Smooth muscle cell (in vitro differentiated cells): ENCODE data around the gene ANKRD13B. TPM values are rescaled to one million over a fixed set of nuclear protein-coding genes. Genes with fewer than 3 reads are reported as not detected.
"Not testable (repeated sequence)": the region's sequence is repeated elsewhere in the genome, so short reads cannot be mapped to it uniquely, and the experiment has no call there.

Experiments used
- DNase-seq: peaks from one replicate; lab custom pipeline; 2025; ENCODE audit not compliant: unreplicated experiment; lab: John Stamatoyannopoulos, UW
- H2AFZ ChIP-seq: fragments of 200-600 bp; sonication (generic); 2 replicates; pipeline ENCODE4 v1.6.0; 2016; ENCODE audit warnings: antibody characterized with exemption, low read depth, mild to moderate bottlenecking
- H3F3A ChIP-seq: fragments of 200-600 bp; sonication (generic); 2 replicates; pipeline ENCODE4 v1.6.0; 2017; ENCODE audit warnings: antibody characterized with exemption, low read depth
- H3K27ac ChIP-seq: fragments of 200-600 bp; sonication (generic); 2 replicates; pipeline ENCODE4 v1.5.1; 2016; ENCODE audit warnings: low read depth, mild to moderate bottlenecking
- H3K27me3 ChIP-seq: fragments of 200-600 bp; sonication (generic); 2 replicates; pipeline ENCODE4 v1.6.1; 2016; ENCODE audit warnings: low read depth, mild to moderate bottlenecking
- H3K36me3 ChIP-seq: fragments of 200-600 bp; sonication (generic); 2 replicates; pipeline ENCODE4 v1.5.1; 2016; ENCODE audit warnings: low read depth
- H3K4me1 ChIP-seq: fragments of 200-600 bp; sonication (generic); 2 replicates; pipeline ENCODE4 v1.5.1; 2016; ENCODE audit warnings: low read depth
- H3K4me2 ChIP-seq: fragments of 200-600 bp; sonication (generic); 2 replicates; pipeline ENCODE4 v1.6.0; 2016; ENCODE audit warnings: mild to moderate bottlenecking
- H3K4me3 ChIP-seq: fragments of 200-600 bp; sonication (generic); 2 replicates; pipeline ENCODE4 v1.5.1; 2016; ENCODE audit warnings: mild to moderate bottlenecking
- H3K79me2 ChIP-seq: fragments of 200-600 bp; sonication (generic); 2 replicates; pipeline ENCODE4 v1.6.0; 2016; ENCODE audit warnings: low read depth, mild to moderate bottlenecking
- H3K9ac ChIP-seq: fragments of 200-600 bp; sonication (generic); 2 replicates; pipeline ENCODE4 v1.6.0; 2016; ENCODE audit warnings: low read depth
- H3K9me3 ChIP-seq: fragments of 200-600 bp; sonication (generic); replicated peaks from 2 replicates; pipeline ENCODE4 v1.5.1; 2016; ENCODE audit warnings: low read depth
- H4K20me1 ChIP-seq: fragments of 200-600 bp; sonication (generic); 2 replicates; pipeline ENCODE4 v1.6.0; 2016; ENCODE audit warnings: low read depth
- WGBS: methylation state at CpG from one replicate; pipeline ENCODE4 v1.1.7; 2016; ENCODE audit warnings: low lambda C conversion rate; 5-methylcytosine and 5-hydroxymethylcytosine counted together
- polyA plus RNA-seq: library from polyadenylated mRNA; unstranded; fragments of >200 nt; fragmentation: Nextera tagmentation; extraction: Ambion mirVana; gene quantifications from 2 replicates; pipeline ENCODE4 v1.2.1, GENCODE V29; 2016
- total RNA-seq: library from RNA; depleted of rRNA; stranded (reverse); fragments of >200 nt; gene quantifications from 2 replicates; pipeline ENCODE4 v1.2.3, GENCODE V29; 2014
- TF ChIP-seq, protein P1 (sequence below): fragments of 200-600 bp; sonication (generic); IDR thresholded peaks from 2 replicates; pipeline ENCODE4 v1.5.1; 2017; ENCODE audit warnings: borderline replicate concordance, mild to moderate bottlenecking, antibody characterized with exemption; ENCODE audit not compliant: insufficient read depth, poor library complexity, severe bottlenecking

The ANKRD13B gene
- total and polyA plus RNA-seq, 2 experiments from 2014 or later, result 3.6 to 6.8 TPM

DNA sequence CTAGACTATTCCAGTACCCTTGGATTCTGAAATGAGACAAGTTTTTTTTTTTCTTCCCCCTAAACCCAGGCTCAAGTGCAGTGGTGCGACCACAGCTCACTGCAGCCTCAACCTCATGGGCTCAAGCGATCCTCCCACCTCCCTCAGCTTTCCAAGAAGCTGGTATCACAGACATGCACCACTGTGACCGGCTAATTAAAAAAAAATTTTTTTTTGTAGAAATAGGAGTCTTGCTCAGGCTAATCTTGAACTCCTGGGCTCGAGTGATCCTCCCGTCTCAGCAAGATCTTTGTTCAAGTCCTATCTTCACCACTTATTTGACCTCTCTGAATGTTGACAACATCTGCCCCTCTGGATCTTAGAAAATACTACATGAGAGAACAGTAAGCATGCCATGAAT is 56.4 kb downstream of the ANKRD13B start:
- H3K4me3 ChIP-seq, result no peak overlapping the region
- no peak overlapping the region for H3K4me2 ChIP-seq
- H3K27ac ChIP-seq, result no peak overlapping the region
- H3K9ac ChIP-seq, result no peak overlapping the region
- H3K36me3 ChIP-seq, result no peaks in the 10 kb centered on the region
- H4K20me1 ChIP-seq, result no peaks in the 10 kb centered on the region
- WGBS, result 97% methylated on average over 5 of the region's 5 CpGs
- no peak overlapping the region for H2AFZ ChIP-seq
- no peaks in the 10 kb centered on the region for H3K4me1 ChIP-seq
- DNase-seq, result no peak
- H3F3A ChIP-seq, result no peaks in the 10 kb centered on the region
- no peaks in the 10 kb centered on the region for H3K79me2 ChIP-seq
- no peaks in the 10 kb centered on the region for H3K9me3 ChIP-seq
- TF ChIP-seq, protein P1, sequence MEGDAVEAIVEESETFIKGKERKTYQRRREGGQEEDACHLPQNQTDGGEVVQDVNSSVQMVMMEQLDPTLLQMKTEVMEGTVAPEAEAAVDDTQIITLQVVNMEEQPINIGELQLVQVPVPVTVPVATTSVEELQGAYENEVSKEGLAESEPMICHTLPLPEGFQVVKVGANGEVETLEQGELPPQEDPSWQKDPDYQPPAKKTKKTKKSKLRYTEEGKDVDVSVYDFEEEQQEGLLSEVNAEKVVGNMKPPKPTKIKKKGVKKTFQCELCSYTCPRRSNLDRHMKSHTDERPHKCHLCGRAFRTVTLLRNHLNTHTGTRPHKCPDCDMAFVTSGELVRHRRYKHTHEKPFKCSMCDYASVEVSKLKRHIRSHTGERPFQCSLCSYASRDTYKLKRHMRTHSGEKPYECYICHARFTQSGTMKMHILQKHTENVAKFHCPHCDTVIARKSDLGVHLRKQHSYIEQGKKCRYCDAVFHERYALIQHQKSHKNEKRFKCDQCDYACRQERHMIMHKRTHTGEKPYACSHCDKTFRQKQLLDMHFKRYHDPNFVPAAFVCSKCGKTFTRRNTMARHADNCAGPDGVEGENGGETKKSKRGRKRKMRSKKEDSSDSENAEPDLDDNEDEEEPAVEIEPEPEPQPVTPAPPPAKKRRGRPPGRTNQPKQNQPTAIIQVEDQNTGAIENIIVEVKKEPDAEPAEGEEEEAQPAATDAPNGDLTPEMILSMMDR, result no peak
- H3K27me3 ChIP-seq, result no peaks in the 10 kb centered on the region

DNA sequence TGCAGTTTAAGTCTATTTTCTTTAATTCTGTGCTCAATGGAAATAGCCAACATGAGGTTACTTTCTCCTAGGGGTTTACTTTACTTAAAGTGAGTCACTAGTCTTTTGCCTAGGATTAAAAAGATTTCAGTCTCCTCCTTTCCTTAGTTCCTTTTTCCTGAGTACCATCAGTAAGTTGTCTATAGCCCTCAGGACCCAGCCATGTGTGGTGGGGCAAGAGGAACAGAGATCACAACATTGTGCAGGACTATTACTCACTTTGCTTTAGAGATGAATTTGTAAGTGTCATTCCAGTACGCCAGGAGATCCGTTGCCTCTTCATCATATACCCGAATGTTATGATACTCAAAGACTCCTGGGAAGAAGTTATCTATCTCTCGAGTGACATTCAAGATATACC is 57.5 kb downstream of the ANKRD13B start:
- WGBS, result 88% methylated on average over 4 of the region's 4 CpGs

DNA sequence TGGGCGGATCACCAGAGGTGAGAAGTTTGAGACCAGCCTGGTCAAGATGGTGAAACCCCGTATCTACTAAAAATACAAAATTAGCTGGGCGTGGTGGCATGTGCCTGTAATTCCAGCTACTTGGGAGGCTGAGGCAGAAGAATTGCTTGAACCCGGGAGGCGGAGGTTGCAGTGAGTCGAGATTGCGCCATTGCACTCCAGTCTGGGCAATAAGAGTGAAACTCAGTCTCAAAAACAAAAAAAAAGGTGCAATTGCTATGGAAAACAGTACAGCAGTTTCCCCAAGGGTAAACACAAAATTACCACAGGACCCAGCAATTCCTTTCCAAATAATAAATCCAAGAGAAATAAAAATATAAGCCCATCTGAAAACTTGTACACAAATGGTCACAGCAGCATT is 59.0 kb downstream of the ANKRD13B start:
- H2AFZ ChIP-seq, H3K4me1 ChIP-seq, H3K27me3 ChIP-seq, H3K27ac ChIP-seq, H3K4me2 ChIP-seq, H4K20me1 ChIP-seq, DNase-seq, H3K4me3 ChIP-seq, H3K79me2 ChIP-seq, H3F3A ChIP-seq, H3K36me3 ChIP-seq, H3K9ac ChIP-seq, H3K9me3 ChIP-seq: not testable (repeated sequence)
- 98% methylated on average over 7 of the region's 7 CpGs for WGBS

More for the DNA sequence above, 57.5 kb downstream of the ANKRD13B start:
- Histone ChIP-seq H3K4me2 (no peak overlapping the region), H3K4me1 (no peaks in the 10 kb centered on the region), H3K4me3 (no peak overlapping the region), H3K9me3 (no peaks in the 10 kb centered on the region), H3F3A (no peaks in the 10 kb centered on the region), H3K79me2 (no peaks in the 10 kb centered on the region), H2AFZ (no peak overlapping the region), H3K9ac (no peak overlapping the region), H3K27me3 (no peaks in the 10 kb centered on the region), H3K27ac (no peak overlapping the region), H3K36me3 (no peaks in the 10 kb centered on the region), H4K20me1 (no peaks in the 10 kb centered on the region)
- DNase-seq, result no peak
- TF ChIP-seq, protein P1, result no peak

- Histone ChIP-seq H3K4me3 (no peak overlapping the region), H3K4me2 (no peak overlapping the region), H3K79me2 (no peaks in the 10 kb centered on the region), H3K9ac (no peak overlapping the region), H3K36me3 (no peaks in the 10 kb centered on the region), H3F3A (no peaks in the 10 kb centered on the region), H3K4me1 (no peaks in the 10 kb centered on the region), H3K27ac (no peak overlapping the region), H4K20me1 (no peaks in the 10 kb centered on the region), H2AFZ (no peak overlapping the region), H3K9me3 (no peaks in the 10 kb centered on the region), H3K27me3 (no peaks in the 10 kb centered on the region)
- DNase-seq, result no peak
- TF ChIP-seq, protein P1, result no peak
These were observed 60.0 kb downstream of the ANKRD13B start for GRCh38 chr17:29652976-29653375.
